ENCODE results near the gene BDKRB2. TPM values are rescaled to one million over a fixed set of nuclear protein-coding genes. Genes with fewer than 3 reads are reported as not detected.

BDKRB2 gene
- total RNA-seq, 2 experiments from 2014 or later = not detected

GRCh38 chr14:96264853-96265252 is 60.2 kb downstream of the BDKRB2 start:
- Mint-ChIP-seq H3K4me3 (no peak overlapping the region), H3K4me1 (ENCODE audit: low read depth) (no peaks in the 10 kb centered on the region), H3K27me3 (ENCODE audit: low read depth) (peaks cover 10% of the 10 kb centered on the region), H3K9me3 (ENCODE audit: insufficient read depth) (no peaks in the 10 kb centered on the region), H3K27ac (no peak overlapping the region), H3K36me3 (ENCODE audit: low read depth) (no peaks in the 10 kb centered on the region)
- POLR2A ChIA-PET = no interaction called here
- ATAC-seq (no peak), DNase-seq (no peak)
- CTCF ChIA-PET = no interaction called here

- no peak overlapping the region for H3K4me3 Mint-ChIP-seq
- H3K4me1 Mint-ChIP-seq (ENCODE audit: low read depth) = no peaks in the 10 kb centered on the region
- POLR2A ChIA-PET = no interaction called here
- H3K27me3 Mint-ChIP-seq (ENCODE audit: low read depth) = peaks cover 10% of the 10 kb centered on the region
- no peak overlapping the region for H3K27ac Mint-ChIP-seq
- H3K36me3 Mint-ChIP-seq (ENCODE audit: low read depth) = no peaks in the 10 kb centered on the region
- CTCF ChIA-PET = interaction anchor here (1.1 kb wide), 1 partner anchor 10 kb away, joined by 3 read pairs; no protein-coding TSS in a partner anchor
- no peak for DNase-seq
- no peak for ATAC-seq
- H3K9me3 Mint-ChIP-seq (ENCODE audit: insufficient read depth) = no peaks in the 10 kb centered on the region
Observed at GRCh38 chr14:96265383-96266095, 60.9 kb downstream of the BDKRB2 start.

- Mint-ChIP-seq H3K27me3 (ENCODE audit: low read depth) (peaks cover 2% of the 10 kb centered on the region), H3K4me1 (ENCODE audit: low read depth) (no peaks in the 10 kb centered on the region), H3K9me3 (ENCODE audit: insufficient read depth) (no peaks in the 10 kb centered on the region), H3K4me3 (no peak overlapping the region), H3K36me3 (ENCODE audit: low read depth) (no peaks in the 10 kb centered on the region), H3K27ac (no peak overlapping the region)
- ATAC-seq = no peak
- CTCF ChIA-PET = no interaction called here
- POLR2A ChIA-PET = no interaction called here
- no peak for DNase-seq
Observed at GRCh38 chr14:96267336-96267735, 62.7 kb downstream of the BDKRB2 start.

- ChIA-PET POLR2A (no interaction called here), CTCF (no interaction called here)
- H3K9me3 Mint-ChIP-seq (ENCODE audit: insufficient read depth) = no peaks in the 10 kb centered on the region
- ATAC-seq = no peak
- H3K36me3 Mint-ChIP-seq (ENCODE audit: low read depth) = no peaks in the 10 kb centered on the region
- H3K4me1 Mint-ChIP-seq (ENCODE audit: low read depth) = no peaks in the 10 kb centered on the region
- peaks cover 2% of the 10 kb centered on the region for H3K27me3 Mint-ChIP-seq (ENCODE audit: low read depth)
- no peak for DNase-seq
- H3K4me3 Mint-ChIP-seq = no peak overlapping the region
- H3K27ac Mint-ChIP-seq = no peak overlapping the region
Observed at GRCh38 chr14:96267916-96268315, 63.3 kb downstream of the BDKRB2 start.

- DNase-seq (no peak), ATAC-seq (no peak)
- no peak overlapping the region for H3K4me3 Mint-ChIP-seq
- H3K27ac Mint-ChIP-seq = no peak overlapping the region
- no peaks in the 10 kb centered on the region for H3K36me3 Mint-ChIP-seq (ENCODE audit: low read depth)
- ChIA-PET CTCF (no interaction called here), POLR2A (no interaction called here)
- peaks cover 2% of the 10 kb centered on the region for H3K27me3 Mint-ChIP-seq (ENCODE audit: low read depth)
- no peaks in the 10 kb centered on the region for H3K4me1 Mint-ChIP-seq (ENCODE audit: low read depth)
- H3K9me3 Mint-ChIP-seq (ENCODE audit: insufficient read depth) = no peaks in the 10 kb centered on the region
Observed at GRCh38 chr14:96268431-96269358, 64.1 kb downstream of the BDKRB2 start.

- peaks cover 2% of the 10 kb centered on the region for H3K27me3 Mint-ChIP-seq (ENCODE audit: low read depth)
Observed at GRCh38 chr14:96269359-96269710, 64.7 kb downstream of the BDKRB2 start.

GRCh38 chr14:96270565-96271420 is 66.2 kb downstream of the BDKRB2 start:
- Mint-ChIP-seq H3K27ac (no peak overlapping the region), H3K27me3 (ENCODE audit: low read depth) (peaks cover 2% of the 10 kb centered on the region), H3K4me3 (no peak overlapping the region), H3K9me3 (ENCODE audit: insufficient read depth) (no peaks in the 10 kb centered on the region), H3K36me3 (ENCODE audit: low read depth) (no peaks in the 10 kb centered on the region), H3K4me1 (ENCODE audit: low read depth) (no peaks in the 10 kb centered on the region)
- DNase-seq = no peak
- CTCF ChIA-PET = interaction anchor here (1.0 kb wide), 1 partner anchor 169 kb away, joined by 3 read pairs; no protein-coding TSS in a partner anchor
- POLR2A ChIA-PET = no interaction called here
- no peak for ATAC-seq

More at GRCh38 chr14:96269359-96269710, 64.7 kb downstream of the BDKRB2 start:
- ATAC-seq (no peak), DNase-seq (no peak)
- Mint-ChIP-seq H3K4me3 (no peak overlapping the region), H3K9me3 (ENCODE audit: insufficient read depth) (no peaks in the 10 kb centered on the region), H3K4me1 (ENCODE audit: low read depth) (no peaks in the 10 kb centered on the region), H3K36me3 (ENCODE audit: low read depth) (no peaks in the 10 kb centered on the region), H3K27ac (no peak overlapping the region)
- ChIA-PET CTCF (no interaction called here), POLR2A (no interaction called here)

- H3K27ac Mint-ChIP-seq = no peak overlapping the region
Observed at GRCh38 chr14:96271421-96271762, 66.8 kb downstream of the BDKRB2 start.

GRCh38 chr14:96272777-96273473 is 68.3 kb downstream of the BDKRB2 start:
- ChIA-PET CTCF (interaction anchor here (1.2 to 4.7 kb wide), 3 partner anchors 10 to 172 kb away, joined by 3 to 32 read pairs (median 3); no protein-coding TSS in a partner anchor), POLR2A (interaction anchor here (0.6 kb wide), 1 partner anchor 59 kb away, joined by 3 read pairs; no protein-coding TSS in a partner anchor)
- ATAC-seq (no peak), DNase-seq (no peak)
- Mint-ChIP-seq H3K27ac (no peak overlapping the region), H3K27me3 (ENCODE audit: low read depth) (no peaks in the 10 kb centered on the region), H3K4me1 (ENCODE audit: low read depth) (no peaks in the 10 kb centered on the region), H3K9me3 (ENCODE audit: insufficient read depth) (no peaks in the 10 kb centered on the region), H3K4me3 (no peak overlapping the region), H3K36me3 (ENCODE audit: low read depth) (peaks cover 2% of the 10 kb centered on the region)

More at GRCh38 chr14:96271421-96271762, 66.8 kb downstream of the BDKRB2 start:
- ChIA-PET POLR2A (no interaction called here), CTCF (interaction anchor here (1.0 kb wide), 1 partner anchor 170 kb away, joined by 3 read pairs; no protein-coding TSS in a partner anchor)
- DNase-seq (no peak), ATAC-seq (no peak)
- no peak overlapping the region for H3K4me3 Mint-ChIP-seq
- no peaks in the 10 kb centered on the region for H3K9me3 Mint-ChIP-seq (ENCODE audit: insufficient read depth)
- peaks cover under 1% of the 10 kb centered on the region for H3K27me3 Mint-ChIP-seq (ENCODE audit: low read depth)
- H3K4me1 Mint-ChIP-seq (ENCODE audit: low read depth) = no peaks in the 10 kb centered on the region
- H3K36me3 Mint-ChIP-seq (ENCODE audit: low read depth) = no peaks in the 10 kb centered on the region

GRCh38 chr14:96273629-96274028 is 69.0 kb downstream of the BDKRB2 start:
- DNase-seq (no peak), ATAC-seq (no peak)
- CTCF ChIA-PET = interaction anchor here (1.2 to 4.7 kb wide), 4 partner anchors 11 to 175 kb away, joined by 3 to 32 read pairs (median 8); no protein-coding TSS in a partner anchor
- Mint-ChIP-seq H3K27ac (no peak overlapping the region), H3K4me1 (ENCODE audit: low read depth) (no peaks in the 10 kb centered on the region), H3K36me3 (ENCODE audit: low read depth) (peaks cover 2% of the 10 kb centered on the region), H3K9me3 (ENCODE audit: insufficient read depth) (no peaks in the 10 kb centered on the region), H3K4me3 (no peak overlapping the region), H3K27me3 (ENCODE audit: low read depth) (no peaks in the 10 kb centered on the region)
- POLR2A ChIA-PET = no interaction called here

GRCh38 chr14:96274122-96274521 is 69.5 kb downstream of the BDKRB2 start:
- Mint-ChIP-seq H3K27me3 (ENCODE audit: low read depth) (no peaks in the 10 kb centered on the region), H3K4me3 (no peak overlapping the region), H3K4me1 (ENCODE audit: low read depth) (no peaks in the 10 kb centered on the region), H3K27ac (no peak overlapping the region), H3K36me3 (ENCODE audit: low read depth) (peaks cover 2% of the 10 kb centered on the region), H3K9me3 (ENCODE audit: insufficient read depth) (no peaks in the 10 kb centered on the region)
- ATAC-seq = no peak
- ChIA-PET POLR2A (no interaction called here), CTCF (interaction anchor here (1.2 to 4.7 kb wide), 5 partner anchors 11 to 176 kb away, joined by 3 to 32 read pairs (median 6); no protein-coding TSS in a partner anchor)
- no peak for DNase-seq

Data from activated CD8-positive, alpha-beta T cell treated with anti-CD3 and anti-CD28 coated beads, Interleukin-2, amount 10 ng/mL, durations not matched to agents 7 days and 5 days (primary cell).